T-helper 17 cell (primary cell): ENCODE data around the gene NPEPL1. TPM values are rescaled to one million over a fixed set of nuclear protein-coding genes. Genes with fewer than 3 reads are reported as not detected.

Source experiments
- ATAC-seq: fragments of 150-1000 bp; cut with Tn5 transposase; 2 replicates; pipeline ENCODE4 v1.10.0; 2021; ENCODE audit warnings: mild to moderate bottlenecking, moderate library complexity
- DNase-seq, 3 donors: peaks; one replicate each; pipeline versions ENCODE4 v3.0.0 to v3.0.0-alpha.2; 2020 to 2021
- H3K9me3 ChIP-seq: one replicate; pipeline ENCODE4 v1.7.0; 2013; ENCODE audit warnings: low read length, mild to moderate bottlenecking; ENCODE audit not compliant: control insufficient read depth, poor library complexity, severe bottlenecking
- H3K27ac Mint-ChIP-seq: one replicate; pipeline ENCODE4 v1.8.0; 2022; ENCODE audit warnings: mild to moderate bottlenecking, moderate library complexity, mixed read lengths
- H3K27me3 Mint-ChIP-seq: one replicate; pipeline ENCODE4 v1.8.0; 2022; ENCODE audit warnings: mixed read lengths
- H3K36me3 Mint-ChIP-seq: one replicate; pipeline ENCODE4 v1.8.0; 2022; ENCODE audit warnings: low read depth, mixed read lengths
- H3K4me1 Mint-ChIP-seq: one replicate; pipeline ENCODE4 v1.8.0; 2022; ENCODE audit warnings: mild to moderate bottlenecking, mixed read lengths
- H3K4me3 Mint-ChIP-seq: one replicate; pipeline ENCODE4 v1.8.0; 2022; ENCODE audit warnings: mild to moderate bottlenecking, moderate library complexity, mixed read lengths
- total RNA-seq, 4 donors: library from RNA in 2 of 4; stranded (reverse) in 2 of 4; gene quantifications; one replicate each; pipeline ENCODE4 v1.2.3 and lab custom pipeline; 2022 to 2026

The NPEPL1 gene
- total RNA-seq, 2 donors from 2014 or later, result 59.2 to 64.8 TPM

GRCh38 chr20:58651559-58651945 lies 41.0 kb upstream of the NPEPL1 start:
- Mint-ChIP-seq H3K27ac (peak overlapping the region; percentile 100), H3K27me3 (no peaks in the 10 kb centered on the region), H3K36me3 (peaks cover 6% of the 10 kb centered on the region), H3K4me3 (peak overlapping the region; percentile 99), H3K4me1 (peaks cover 25% of the 10 kb centered on the region)
- ATAC-seq (no peak), DNase-seq (no peak)
- no peaks in the 10 kb centered on the region for H3K9me3 ChIP-seq

- Mint-ChIP-seq H3K36me3 (peaks cover 6% of the 10 kb centered on the region), H3K4me1 (peaks cover 29% of the 10 kb centered on the region), H3K27ac (peak overlapping the region; percentile 100), H3K27me3 (no peaks in the 10 kb centered on the region), H3K4me3 (peak overlapping the region; percentile 99)
- DNase-seq, result peak; percentile 39 to 66 (median 55)
- H3K9me3 ChIP-seq, result no peaks in the 10 kb centered on the region
- peak; percentile 65 for ATAC-seq
Observed at GRCh38 chr20:58651946-58652605, 40.5 kb upstream of the NPEPL1 start.

GRCh38 chr20:58652606-58653294 lies 39.9 kb upstream of the NPEPL1 start:
- peaks cover 34% of the 10 kb centered on the region for H3K4me1 Mint-ChIP-seq
- H3K4me3 Mint-ChIP-seq, result peak overlapping the region; percentile 99
- peak overlapping the region; percentile 100 for H3K27ac Mint-ChIP-seq
- ATAC-seq, result peak; percentile 2
- H3K9me3 ChIP-seq, result no peaks in the 10 kb centered on the region
- DNase-seq, result no peak
- H3K27me3 Mint-ChIP-seq, result no peaks in the 10 kb centered on the region
- peaks cover 6% of the 10 kb centered on the region for H3K36me3 Mint-ChIP-seq

- H3K36me3 Mint-ChIP-seq, result peaks cover 6% of the 10 kb centered on the region
- ATAC-seq (no peak), DNase-seq (no peak)
- H3K4me3 Mint-ChIP-seq, result no peak overlapping the region
- H3K27ac Mint-ChIP-seq, result peak overlapping the region; percentile 100
- no peaks in the 10 kb centered on the region for H3K27me3 Mint-ChIP-seq
- H3K9me3 ChIP-seq, result no peaks in the 10 kb centered on the region
- peaks cover 41% of the 10 kb centered on the region for H3K4me1 Mint-ChIP-seq
Observed at GRCh38 chr20:58654337-58654736, 38.3 kb upstream of the NPEPL1 start.

- no peak for DNase-seq
- Mint-ChIP-seq H3K27me3 (no peaks in the 10 kb centered on the region), H3K27ac (peak overlapping the region; percentile 95), H3K4me3 (peak overlapping the region; percentile 77), H3K4me1 (peaks cover 47% of the 10 kb centered on the region), H3K36me3 (peaks cover 6% of the 10 kb centered on the region)
- no peaks in the 10 kb centered on the region for H3K9me3 ChIP-seq
- no peak for ATAC-seq
Observed at GRCh38 chr20:58655328-58656107, 37.1 kb upstream of the NPEPL1 start.

- peaks cover 46% of the 10 kb centered on the region for H3K4me1 Mint-ChIP-seq
- peaks cover 2% of the 10 kb centered on the region for H3K36me3 Mint-ChIP-seq
- H3K9me3 ChIP-seq, result no peaks in the 10 kb centered on the region
- H3K27ac Mint-ChIP-seq, result peak overlapping the region; percentile 95
- DNase-seq (no peak), ATAC-seq (no peak)
- H3K27me3 Mint-ChIP-seq, result no peaks in the 10 kb centered on the region
- peak overlapping the region; percentile 77 for H3K4me3 Mint-ChIP-seq
Observed at GRCh38 chr20:58656831-58657230, 35.8 kb upstream of the NPEPL1 start.

- peak overlapping the region; percentile 95 for H3K27ac Mint-ChIP-seq
- ATAC-seq (no peak), DNase-seq (no peak)
- H3K27me3 Mint-ChIP-seq, result no peaks in the 10 kb centered on the region
- H3K4me3 Mint-ChIP-seq, result peak overlapping the region; percentile 77
- H3K9me3 ChIP-seq, result no peaks in the 10 kb centered on the region
- H3K36me3 Mint-ChIP-seq, result peaks cover 2% of the 10 kb centered on the region
- peaks cover 51% of the 10 kb centered on the region for H3K4me1 Mint-ChIP-seq
Observed at GRCh38 chr20:58657262-58657661, 35.3 kb upstream of the NPEPL1 start.

- H3K27me3 Mint-ChIP-seq, result no peaks in the 10 kb centered on the region
- ATAC-seq, result no peak
- H3K4me3 Mint-ChIP-seq, result no peak overlapping the region
- H3K36me3 Mint-ChIP-seq, result peaks cover 2% of the 10 kb centered on the region
- H3K4me1 Mint-ChIP-seq, result peaks cover 51% of the 10 kb centered on the region
- H3K9me3 ChIP-seq, result no peaks in the 10 kb centered on the region
- peak overlapping the region; percentile 99 for H3K27ac Mint-ChIP-seq
- DNase-seq, result no peak
Observed at GRCh38 chr20:58657986-58658385, 34.6 kb upstream of the NPEPL1 start.

GRCh38 chr20:58658760-58659159 lies 33.8 kb upstream of the NPEPL1 start:
- peak overlapping the region; percentile 99 for H3K27ac Mint-ChIP-seq
- DNase-seq (no peak), ATAC-seq (no peak)
- H3K9me3 ChIP-seq, result no peaks in the 10 kb centered on the region
- no peaks in the 10 kb centered on the region for H3K27me3 Mint-ChIP-seq
- H3K4me1 Mint-ChIP-seq, result peaks cover 52% of the 10 kb centered on the region
- H3K4me3 Mint-ChIP-seq, result peak overlapping the region; percentile 63
- peaks cover 2% of the 10 kb centered on the region for H3K36me3 Mint-ChIP-seq

- Mint-ChIP-seq H3K27me3 (no peaks in the 10 kb centered on the region), H3K4me1 (peaks cover 53% of the 10 kb centered on the region), H3K4me3 (peak overlapping the region; percentile 85), H3K36me3 (peaks cover 2% of the 10 kb centered on the region), H3K27ac (peak overlapping the region; percentile 99)
- H3K9me3 ChIP-seq, result no peaks in the 10 kb centered on the region
- no peak for ATAC-seq
- DNase-seq, result no peak
Observed at GRCh38 chr20:58659841-58660240, 32.8 kb upstream of the NPEPL1 start.

- H3K4me3 Mint-ChIP-seq, result peak overlapping the region; percentile 85
Observed at GRCh38 chr20:58660855-58661597, 31.6 kb upstream of the NPEPL1 start.

GRCh38 chr20:58661598-58662473 lies 30.8 kb upstream of the NPEPL1 start:
- DNase-seq, result no peak
- H3K9me3 ChIP-seq, result no peaks in the 10 kb centered on the region
- peak; percentile 40 for ATAC-seq
- H3K27ac Mint-ChIP-seq, result peak overlapping the region; percentile 99
- no peaks in the 10 kb centered on the region for H3K27me3 Mint-ChIP-seq
- peak overlapping the region; percentile 85 for H3K4me3 Mint-ChIP-seq
- H3K36me3 Mint-ChIP-seq, result no peaks in the 10 kb centered on the region
- H3K4me1 Mint-ChIP-seq, result peaks cover 49% of the 10 kb centered on the region

More at GRCh38 chr20:58660855-58661597, 31.6 kb upstream of the NPEPL1 start:
- peak; percentile 24 to 50 (median 41) for DNase-seq
- H3K27me3 Mint-ChIP-seq, result no peaks in the 10 kb centered on the region
- no peaks in the 10 kb centered on the region for H3K9me3 ChIP-seq
- ATAC-seq, result peak; percentile 90
- H3K36me3 Mint-ChIP-seq, result peaks cover 2% of the 10 kb centered on the region
- peaks cover 53% of the 10 kb centered on the region for H3K4me1 Mint-ChIP-seq
- peak overlapping the region; percentile 99 for H3K27ac Mint-ChIP-seq
